ENCODE results near the gene HBZ.
"Not testable (repeated sequence)": the region's sequence is repeated elsewhere in the genome, so short reads cannot be mapped to it uniquely, and the experiment has no call there.

HBZ gene

DNA sequence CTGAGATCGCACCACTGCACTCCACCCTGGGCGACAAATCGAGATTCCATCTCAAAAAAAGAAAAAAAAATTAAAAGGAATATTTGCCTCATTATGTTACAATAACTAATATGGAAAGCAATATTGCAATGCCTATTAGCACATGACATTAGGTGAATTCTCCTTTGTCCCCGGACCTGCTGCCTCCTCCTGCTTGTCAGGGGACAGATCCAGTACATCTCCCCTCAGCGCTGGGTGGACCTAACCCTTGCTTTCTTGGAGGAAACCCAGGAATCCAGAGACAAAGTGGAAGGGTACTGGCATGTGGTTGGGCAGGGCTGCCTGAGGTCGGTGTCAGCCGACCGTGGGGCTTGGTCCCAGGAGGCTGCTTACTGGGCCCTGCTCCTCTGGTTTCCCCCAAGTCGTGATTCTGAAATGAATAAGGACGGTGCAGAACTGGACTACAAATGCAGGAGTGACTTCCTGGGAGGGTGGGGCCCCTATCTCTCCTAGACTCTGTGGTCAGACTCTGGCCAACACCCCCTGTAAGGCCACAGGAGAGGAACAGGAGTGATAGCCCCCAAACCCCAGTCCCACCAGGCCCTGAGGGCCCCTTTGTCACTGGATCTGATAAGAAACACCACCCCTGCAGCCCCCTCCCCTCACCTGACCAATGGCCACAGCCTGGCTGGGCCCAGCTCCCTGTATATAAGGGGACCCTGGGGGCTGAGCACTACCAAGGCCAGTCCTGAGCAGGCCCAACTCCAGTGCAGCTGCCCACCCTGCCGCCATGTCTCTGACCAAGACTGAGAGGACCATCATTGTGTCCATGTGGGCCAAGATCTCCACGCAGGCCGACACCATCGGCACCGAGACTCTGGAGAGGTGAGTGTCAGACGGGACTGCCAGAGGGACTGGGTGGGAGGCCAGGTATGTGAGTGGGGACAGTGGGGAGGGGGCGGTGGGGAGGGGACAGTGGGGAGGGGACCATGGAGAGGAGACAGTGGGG lies at the start of gene HBZ:
HBZ (plus strand) TSS at position 504 of the 988 bp plus-strand sequence; CDS start at position 770, 266 bp downstream.
- DNase-seq, result no peak

DNA sequence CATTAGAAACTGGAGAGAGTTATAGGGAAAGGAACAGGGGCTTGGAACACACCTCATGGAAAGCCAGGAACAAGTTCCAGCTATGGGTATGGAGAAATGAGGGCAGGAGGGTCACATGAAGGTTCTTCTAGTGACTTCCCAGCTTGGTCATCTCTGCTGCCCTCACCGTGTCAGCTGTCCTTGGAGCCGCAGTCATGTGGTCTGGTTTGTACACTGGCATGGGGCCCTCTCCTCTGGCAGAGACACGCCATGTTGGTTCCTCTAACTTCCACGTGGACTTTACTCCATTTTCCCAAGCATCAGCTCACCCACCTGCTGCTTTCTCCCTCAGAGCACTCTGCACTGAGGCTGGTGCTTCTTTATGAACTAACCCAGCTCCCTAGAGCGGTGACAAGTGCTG lies 48.1 kb upstream of the HBZ start:
- no peak for DNase-seq

- no peak for DNase-seq
These were observed 47.5 kb upstream of the HBZ start for GRCh38 chr16:104928-105327.

DNA sequence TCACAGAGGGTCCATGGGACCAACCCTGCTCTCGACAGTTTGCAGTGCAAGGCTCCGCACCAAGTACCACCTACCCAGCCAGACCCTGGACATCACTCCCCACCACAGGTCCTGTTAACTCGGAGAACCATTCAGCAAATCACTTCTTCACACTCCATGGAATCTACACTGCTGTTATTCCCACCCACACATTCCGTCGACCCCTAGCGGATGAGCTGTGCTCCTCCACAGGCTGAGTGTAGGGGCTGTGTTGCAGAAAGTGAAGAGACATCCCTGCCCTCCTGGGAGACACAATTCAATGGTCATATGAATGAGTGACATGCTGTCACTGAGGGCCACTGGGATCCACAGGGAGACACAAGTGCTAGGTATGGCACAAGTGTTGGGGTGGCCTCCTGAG lies 46.9 kb upstream of the HBZ start:
- no peak for DNase-seq

GRCh38 chr16:106623-107324 lies 45.7 kb upstream of the HBZ start:
- peak; percentile 49 to 52 for DNase-seq

- DNase-seq, result no peak
These were observed 40.1 kb upstream of the HBZ start for GRCh38 chr16:112153-112840.

GRCh38 chr16:114327-114726 lies 38.1 kb upstream of the HBZ start:
- no peak for DNase-seq

DNA sequence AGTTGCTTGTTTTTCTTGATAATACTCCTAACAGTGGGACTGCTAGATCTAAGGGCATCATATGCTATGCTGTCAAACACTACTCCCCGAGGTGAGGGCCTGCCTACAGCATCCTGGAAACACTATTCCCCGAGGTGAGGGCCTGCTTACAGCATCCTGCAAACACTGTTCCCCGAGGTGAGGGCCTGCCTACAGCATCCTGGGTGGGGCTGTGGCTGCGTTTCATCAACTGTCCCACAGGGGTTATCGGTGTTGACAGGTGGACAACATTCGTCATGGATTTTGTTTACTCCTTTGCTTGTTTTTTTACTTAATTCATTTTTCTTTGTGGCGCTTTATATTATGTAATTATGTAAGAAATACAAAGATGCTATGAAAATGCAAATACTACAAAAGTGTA lies 36.4 kb upstream of the HBZ start:
- no peak for DNase-seq

DNA sequence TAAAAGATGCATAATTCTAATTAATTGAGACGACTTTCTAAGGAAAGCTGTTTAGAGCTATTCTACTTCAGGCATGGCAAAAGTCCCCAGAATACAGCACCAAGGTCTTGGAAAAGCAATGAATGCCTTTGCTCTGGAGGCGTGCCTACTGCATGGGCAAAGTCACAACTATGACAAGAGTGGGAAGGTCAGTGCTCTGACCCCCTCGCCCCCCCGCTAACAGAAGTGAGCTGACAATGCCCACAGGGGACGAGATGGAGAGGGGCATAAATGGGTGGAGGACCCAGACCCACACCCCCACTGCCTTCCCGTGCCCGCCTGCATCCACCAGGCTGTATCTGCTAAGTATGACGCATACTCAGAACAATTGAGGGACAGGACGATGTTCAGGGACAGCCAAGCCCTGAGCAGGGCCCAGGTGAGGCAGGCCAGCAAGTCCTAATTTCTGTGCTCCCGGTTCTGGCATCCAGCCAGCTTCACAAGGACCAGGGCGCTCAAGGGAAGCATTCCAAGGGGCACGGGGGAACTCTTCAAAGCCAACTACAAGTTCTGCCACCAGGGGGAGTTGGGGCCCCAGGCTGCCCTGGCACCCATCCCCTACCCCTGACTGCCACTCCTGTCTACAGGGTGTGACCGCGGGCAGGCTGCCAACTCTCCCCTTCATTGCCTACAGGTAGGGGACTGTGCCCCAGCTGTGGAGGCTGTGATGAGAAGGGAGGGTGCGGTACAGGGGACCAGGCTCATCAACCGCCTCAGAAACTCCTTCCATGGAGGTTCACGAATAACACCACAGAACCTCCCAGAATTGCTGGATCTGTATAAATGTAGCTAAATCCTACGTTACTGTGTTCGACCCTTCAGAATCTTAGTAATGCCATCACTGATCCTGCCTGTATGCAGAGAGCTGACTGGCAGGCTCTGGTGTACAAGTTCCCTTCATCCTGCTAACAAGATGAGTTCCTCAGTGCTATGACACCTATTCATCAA lies 34.8 kb upstream of the HBZ start:
- DNase-seq, result peak; percentile 70 to 78

DNA sequence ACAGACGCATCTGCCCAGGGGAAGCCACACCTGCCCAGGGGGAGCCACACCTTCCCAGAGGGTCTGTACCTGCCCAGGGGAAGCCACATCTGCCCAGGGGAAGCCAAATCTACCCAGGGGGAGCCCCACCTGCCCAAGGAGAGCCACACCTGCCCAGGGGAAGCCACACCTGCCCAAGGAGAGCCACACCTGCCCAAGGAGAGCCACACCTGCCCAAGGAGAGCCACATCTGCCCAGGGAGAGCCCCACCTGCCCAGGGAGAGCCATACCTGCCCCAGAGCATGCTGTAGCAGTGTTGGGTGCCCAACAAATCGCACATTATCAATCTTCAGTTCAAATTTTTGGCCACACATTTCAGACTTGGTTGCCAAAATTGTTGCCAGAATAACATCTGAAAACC lies 33.6 kb upstream of the HBZ start:
- no peak for DNase-seq

- no peak for DNase-seq
These were observed 33.1 kb upstream of the HBZ start for GRCh38 chr16:119295-119694.

DNA sequence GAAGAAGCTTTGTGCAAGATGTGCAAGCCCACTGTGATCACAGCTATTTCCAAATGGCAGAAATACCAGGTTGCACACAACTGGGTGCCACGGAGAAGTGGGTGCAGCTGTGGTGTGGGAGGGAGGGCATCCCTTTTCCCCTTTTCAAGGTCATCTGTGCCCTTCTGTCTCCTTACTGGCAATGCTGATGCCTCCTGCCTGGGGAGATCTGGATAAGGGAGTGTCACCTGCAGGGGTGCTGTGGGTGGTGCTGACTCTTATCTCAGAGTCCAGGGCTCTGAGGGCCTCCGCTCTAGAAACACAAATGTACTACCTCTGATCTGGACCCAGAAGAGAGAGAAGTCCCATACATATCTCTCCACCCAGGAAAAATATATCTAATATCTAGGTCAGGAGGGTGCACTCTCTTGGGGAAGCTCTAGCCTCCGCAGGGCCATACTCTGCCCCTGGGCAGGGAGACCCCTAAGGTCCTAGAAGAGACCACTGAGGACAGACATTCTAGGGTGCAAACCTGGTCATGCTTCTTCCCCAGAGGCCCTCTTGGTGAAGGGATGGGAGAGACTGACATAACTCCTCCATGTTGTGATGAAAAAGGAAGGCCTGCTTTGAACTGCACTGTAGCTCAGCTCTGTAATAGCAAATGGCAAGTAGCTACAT lies 32.5 kb upstream of the HBZ start:
- DNase-seq, result no peak

DNA sequence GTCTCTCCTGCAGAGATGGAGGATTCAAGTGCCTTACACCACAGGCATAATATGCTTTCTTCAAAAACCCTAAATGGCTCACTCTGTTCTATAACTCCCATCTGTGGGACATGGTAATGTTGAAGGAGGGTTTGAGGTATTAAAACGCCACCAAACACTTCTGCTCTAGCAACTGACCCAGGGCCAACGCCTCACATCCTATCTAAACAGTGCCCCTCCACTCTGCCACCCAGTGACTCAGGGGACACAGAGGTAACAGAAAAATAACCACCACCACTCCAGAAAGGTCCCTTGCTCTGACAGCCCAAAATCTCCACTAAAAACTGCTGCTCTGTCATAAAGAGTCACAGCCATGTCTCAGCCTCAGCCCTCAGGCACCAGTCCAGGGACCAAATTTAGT lies 31.7 kb upstream of the HBZ start:
- no peak for DNase-seq

DNA sequence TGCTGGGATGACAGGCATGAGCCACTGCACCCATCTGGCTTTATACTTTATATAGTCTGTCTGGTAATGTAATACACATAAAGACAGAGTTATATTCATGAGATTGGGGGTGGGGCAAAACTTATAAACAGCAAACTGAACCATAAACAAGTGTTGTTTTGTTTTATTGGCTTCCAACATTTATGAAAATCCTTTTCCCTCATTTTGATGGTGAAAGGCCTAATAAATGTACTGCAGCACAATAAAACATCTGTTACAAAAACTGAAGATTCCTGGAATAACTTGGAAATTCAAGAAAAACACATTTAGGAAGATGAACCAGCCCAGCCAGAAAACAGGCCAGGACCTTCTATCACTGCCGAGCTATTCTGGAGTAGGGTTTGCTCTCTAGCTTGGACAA lies 30.1 kb upstream of the HBZ start:
- DNase-seq, result no peak

GRCh38 chr16:123558-124350 lies 28.7 kb upstream of the HBZ start:
- not testable (repeated sequence) for DNase-seq

DNA sequence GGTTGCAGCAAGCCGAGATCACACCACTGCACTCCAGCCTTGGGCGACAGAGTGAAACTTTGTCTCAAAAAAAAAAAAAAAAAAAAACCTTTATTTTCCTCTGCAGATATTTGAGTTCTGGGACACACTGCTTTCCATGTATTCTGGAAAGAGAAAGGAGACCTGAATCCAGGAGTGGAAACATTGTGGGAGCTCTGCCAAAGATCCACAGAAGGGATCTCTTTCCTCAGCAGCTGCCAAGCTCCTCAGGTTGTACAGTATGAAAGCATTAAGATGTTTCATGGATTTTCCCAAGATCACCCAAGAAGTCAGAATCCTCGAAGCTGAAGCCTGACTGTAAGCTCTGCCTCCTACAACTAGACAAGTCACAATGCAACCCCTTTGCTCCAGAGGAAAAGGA lies 27.4 kb upstream of the HBZ start:
- DNase-seq, result no peak

- no peak for DNase-seq
These were observed 23.4 kb upstream of the HBZ start for GRCh38 chr16:129075-129474.

DNA sequence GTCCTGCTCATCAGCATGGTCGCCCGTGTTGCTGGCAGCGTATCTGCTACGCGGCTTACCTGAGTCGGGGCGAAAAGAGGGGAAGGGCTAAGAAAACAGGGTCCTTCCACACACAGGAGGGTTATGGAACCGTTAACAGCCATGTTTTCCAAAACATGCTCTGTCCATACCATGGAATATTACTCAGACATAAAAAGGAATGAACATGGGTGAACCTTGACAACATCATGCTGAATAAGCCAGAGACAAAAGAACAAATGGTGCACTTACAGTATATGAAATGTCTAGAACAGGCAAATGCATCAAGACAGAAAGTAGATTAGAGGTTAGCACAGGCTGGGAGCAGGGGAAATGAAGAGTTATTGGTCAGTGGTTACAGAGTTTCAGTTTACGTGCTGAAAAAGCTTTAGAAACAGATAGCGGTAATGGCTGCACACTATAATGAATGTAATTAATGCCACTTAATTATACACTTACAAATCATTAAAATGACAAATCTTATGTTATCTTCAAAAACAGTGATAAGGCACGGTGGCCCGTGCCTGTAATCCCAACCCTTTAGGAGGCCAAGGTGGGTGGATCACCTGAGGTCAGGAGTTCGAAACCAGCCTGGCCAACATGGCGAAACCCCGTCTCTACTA lies 21.8 kb upstream of the HBZ start:
- DNase-seq, result no peak

DNA sequence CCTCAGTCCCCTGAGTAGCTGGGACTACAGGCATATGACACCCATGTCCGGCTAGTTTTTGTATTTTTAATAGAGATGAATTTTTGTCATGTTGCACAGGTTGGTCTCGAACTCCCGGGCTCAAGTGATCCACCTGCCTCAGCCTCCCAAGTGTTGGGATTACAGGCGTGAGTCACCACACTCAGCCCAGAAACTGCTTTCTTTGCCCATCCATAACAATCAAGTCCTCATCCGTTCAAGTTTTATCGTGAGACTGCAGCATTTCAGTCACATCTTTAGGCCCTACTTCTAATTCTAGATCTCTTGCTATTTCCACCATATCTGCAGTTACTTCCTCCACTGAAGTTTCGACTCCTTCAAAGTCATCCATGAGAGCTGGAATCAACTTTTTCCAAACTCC lies 20.3 kb upstream of the HBZ start:
- DNase-seq, result no peak

- no peak for DNase-seq
These were observed 18.7 kb upstream of the HBZ start for GRCh38 chr16:133716-134115.

All from stimulated activated CD4-positive, alpha-beta T cell treated with anti-CD3 and anti-CD28 coated beads, Interleukin-2, amount 100 ng/mL, for 24 hours (primary cell).